ENCODE data around the gene HCFC1R1.
A peak's percentile ranks its signal among the peaks of the same experiment; 100 is the strongest.

The HCFC1R1 gene

DNA sequence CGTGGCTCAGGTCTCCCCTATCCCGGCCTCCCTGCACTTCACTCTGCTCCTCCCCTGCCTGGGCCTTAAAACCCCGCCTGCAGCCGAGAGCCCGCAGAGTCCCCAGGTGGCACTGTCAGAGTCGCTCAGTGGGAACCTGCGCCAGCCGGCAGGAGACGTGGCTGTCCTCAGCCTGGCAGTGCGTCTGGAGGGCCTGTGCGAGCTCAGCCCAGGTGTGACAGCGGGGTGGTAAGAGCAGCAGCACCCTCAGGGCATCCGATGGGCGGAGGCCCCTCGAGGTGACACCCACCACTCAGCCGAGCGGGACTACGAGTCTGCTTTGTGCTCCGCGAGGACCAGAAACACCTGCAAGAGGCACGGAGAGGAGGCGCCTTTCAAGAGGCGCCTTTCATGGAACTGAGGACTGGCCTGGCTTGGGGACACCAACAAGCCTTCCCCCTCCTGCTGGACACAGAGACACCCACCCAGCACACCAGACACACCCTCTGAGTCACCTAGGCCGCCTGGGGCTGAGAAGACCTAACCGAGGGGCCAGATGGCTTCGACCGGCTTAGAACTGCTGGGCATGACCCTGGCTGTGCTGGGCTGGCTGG is 10.8 kb downstream of the HCFC1R1 start, which contains the start of gene CLDN9:
CLDN9 (plus strand) TSS at position 96 of the 593 bp plus-strand sequence; CDS start at position 536, 440 bp downstream.
- H3K27me3 ChIP-seq = peaks cover 41 to 84% (median 63%) of the 10 kb centered on the region in 11 experiments

GRCh38 chr16:3012246-3012645 is 11.5 kb downstream of the HCFC1R1 start:
- TF ChIP-seq Cebpa-rat (IDR thresholded peaks at IDR 0.05) = no peak
- peak overlapping the region in 10 of 11 experiments; percentile 0 to 66 (median 50); a peak in 16 of 22 replicates for H3K4me2 ChIP-seq
- H3K27me3 ChIP-seq = peaks cover 41 to 86% (median 69%) of the 10 kb centered on the region in 11 experiments
- H4K20me1 ChIP-seq = peaks cover 0 to 15% (median 0%) of the 10 kb centered on the region in 11 experiments; a peak in 5 of 22 replicates
- no peak overlapping the region for H3K4me3 ChIP-seq
- no peak overlapping the region for H3K27ac ChIP-seq
- H3K4me1 ChIP-seq = peaks cover 21 to 41% (median 33%) of the 10 kb centered on the region in 10 experiments
- no peaks in the 10 kb centered on the region for H3K9me3 ChIP-seq (replicated peaks in 1 of 11)
- no peaks in the 10 kb centered on the region for H3K36me3 ChIP-seq
- no peak overlapping the region; a peak in 1 of 22 replicates for H3K9ac ChIP-seq

More for the DNA sequence above, 10.8 kb downstream of the HCFC1R1 start, which contains the start of gene CLDN9:
- Histone ChIP-seq H3K4me3 (no peak within 1 kb of the TSS), H3K4me1 (peaks cover 15 to 36% (median 28%) of the 10 kb centered on the region in 10 experiments), H4K20me1 (peaks cover 0 to 15% (median 0%) of the 10 kb centered on the region in 11 experiments; a peak in 5 of 22 replicates), H3K4me2 (peak within 1 kb of the TSS in 10 of 11 experiments; percentile 0 to 66 (median 50); a peak in 17 of 22 replicates), H3K36me3 (no peaks in the 10 kb centered on the region), H3K9ac (no peak within 1 kb of the TSS; a peak in 2 of 22 replicates), H3K9me3 (replicated peaks in 1 of 11) (no peaks in the 10 kb centered on the region), H3K27ac (no peak within 1 kb of the TSS)
- TF ChIP-seq Cebpa-rat (IDR thresholded peaks at IDR 0.05) = no peak

- no peaks in the 10 kb centered on the region for H3K36me3 ChIP-seq
- peaks cover 56 to 99% (median 84%) of the 10 kb centered on the region in 11 experiments for H3K27me3 ChIP-seq
- no peak overlapping the region for H3K9ac ChIP-seq
- peaks cover 37 to 57% (median 47%) of the 10 kb centered on the region in 10 experiments for H3K4me1 ChIP-seq
- no peak overlapping the region for H3K4me2 ChIP-seq
- no peaks in the 10 kb centered on the region for H3K9me3 ChIP-seq (replicated peaks in 1 of 11)
- H3K27ac ChIP-seq = no peak overlapping the region
- peaks cover 0 to 15% (median 0%) of the 10 kb centered on the region in 11 experiments; a peak in 5 of 22 replicates for H4K20me1 ChIP-seq
- no peak for TF ChIP-seq Cebpa-rat (IDR thresholded peaks at IDR 0.05)
- H3K4me3 ChIP-seq = no peak overlapping the region
Observed at GRCh38 chr16:3010510-3010909, 13.2 kb downstream of the HCFC1R1 start.

- Histone ChIP-seq H3K4me3 (no peak overlapping the region), H3K4me1 (peaks cover 41 to 60% (median 50%) of the 10 kb centered on the region in 10 experiments), H3K27me3 (peaks cover 63 to 99% (median 85%) of the 10 kb centered on the region in 11 experiments), H4K20me1 (peaks cover 0 to 15% (median 0%) of the 10 kb centered on the region in 11 experiments; a peak in 5 of 22 replicates), H3K9ac (no peak overlapping the region), H3K36me3 (no peaks in the 10 kb centered on the region), H3K4me2 (peak overlapping the region in 6 of 11 experiments; percentile 94 to 99 (median 98); a peak in 10 of 22 replicates), H3K27ac (no peak overlapping the region), H3K9me3 (replicated peaks in 1 of 11) (no peaks in the 10 kb centered on the region)
- TF ChIP-seq Cebpa-rat (IDR thresholded peaks at IDR 0.05) = no peak
Observed at GRCh38 chr16:3009568-3010390, 14.0 kb downstream of the HCFC1R1 start.

DNA sequence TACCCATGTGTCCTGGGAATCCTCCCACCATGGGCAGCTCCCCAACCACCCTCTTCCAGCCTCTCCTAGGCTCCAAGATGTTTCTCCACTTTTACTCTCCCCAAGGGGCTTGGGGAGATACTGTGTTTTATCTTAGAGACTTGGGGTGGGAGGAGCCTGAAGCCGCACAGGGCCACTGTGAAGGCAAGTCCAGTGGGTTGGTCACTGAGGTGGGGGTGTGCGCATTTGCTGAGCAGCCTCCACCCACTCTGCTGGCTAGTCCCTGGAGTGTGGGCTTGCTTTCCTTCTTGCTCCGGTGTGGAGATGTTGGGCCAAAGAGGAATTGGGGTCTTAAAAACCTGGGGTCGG is 15.1 kb downstream of the HCFC1R1 start:
- Histone ChIP-seq H4K20me1 (peaks cover 0 to 14% (median 0%) of the 10 kb centered on the region in 11 experiments; a peak in 6 of 22 replicates), H3K9me3 (replicated peaks in 1 of 11) (no peaks in the 10 kb centered on the region), H3K27me3 (peaks cover 59 to 98% (median 84%) of the 10 kb centered on the region in 11 experiments), H3K4me2 (peak overlapping the region; percentile 89 to 100 (median 99)), H3K4me3 (peak overlapping the region in 7 of 10 experiments; percentile 39 to 64 (median 47); a peak in 9 of 20 replicates), H3K36me3 (no peaks in the 10 kb centered on the region), H3K9ac (peak overlapping the region in 1 of 11 experiments; percentile 48; a peak in 1 of 22 replicates), H3K27ac (peak overlapping the region in 7 of 11 experiments; percentile 25 to 58 (median 43); a peak in 9 of 22 replicates), H3K4me1 (peaks cover 41 to 65% (median 50%) of the 10 kb centered on the region in 10 experiments)
- no peak for TF ChIP-seq Cebpa-rat (IDR thresholded peaks at IDR 0.05)

DNA sequence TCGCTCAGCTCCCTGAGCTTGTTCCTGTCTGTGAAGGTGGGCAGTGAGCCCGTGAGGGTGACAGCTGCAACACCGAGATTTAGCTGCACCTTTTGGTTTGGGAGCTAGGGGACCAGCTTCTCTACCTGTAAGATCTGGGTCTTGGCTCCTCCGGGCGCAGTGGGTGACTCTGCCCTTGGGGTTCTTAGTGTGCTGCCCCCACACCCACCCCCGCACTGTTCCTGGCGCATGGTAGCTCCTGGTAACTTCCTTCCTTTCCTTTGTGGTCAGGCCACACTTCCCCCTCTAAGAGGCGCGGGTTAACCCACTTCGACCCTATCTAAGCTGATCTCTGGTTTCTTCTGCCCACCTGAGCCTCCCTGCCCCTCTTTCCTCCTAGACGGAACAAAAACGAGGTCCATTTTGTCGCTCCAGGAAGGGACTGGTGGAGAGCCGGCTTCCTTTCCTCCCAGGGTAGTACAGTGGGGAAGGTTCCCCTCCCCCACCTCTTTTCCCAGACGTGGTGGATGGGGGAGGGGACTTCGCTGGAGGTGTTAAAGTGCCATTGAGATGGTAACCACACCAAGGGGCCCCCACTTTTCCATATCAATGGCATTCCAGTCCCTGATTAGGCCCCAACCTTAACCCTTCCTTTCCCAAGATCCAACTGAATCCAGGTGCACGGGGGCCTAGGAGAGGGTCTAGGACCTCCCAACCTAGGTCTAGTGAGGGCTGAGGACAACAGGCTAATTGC is 15.6 kb downstream of the HCFC1R1 start:
- Histone ChIP-seq H3K27ac (peak overlapping the region in 9 of 11 experiments; percentile 20 to 58 (median 42); a peak in 14 of 22 replicates), H3K4me2 (peak overlapping the region; percentile 89 to 100 (median 99)), H3K9ac (peak overlapping the region in 9 of 11 experiments; percentile 4 to 53 (median 37); a peak in 14 of 22 replicates)

GRCh38 chr16:3007059-3007956 is 16.4 kb downstream of the HCFC1R1 start:
- Histone ChIP-seq H3K9me3 (replicated peaks in 1 of 11) (no peaks in the 10 kb centered on the region), H3K27ac (peak overlapping the region in 7 of 11 experiments; percentile 20 to 57 (median 42); a peak in 7 of 22 replicates), H4K20me1 (peaks cover 0 to 5% (median 0%) of the 10 kb centered on the region in 11 experiments; a peak in 4 of 22 replicates), H3K4me2 (peak overlapping the region; percentile 89 to 100 (median 99)), H3K27me3 (peaks cover 46 to 97% (median 82%) of the 10 kb centered on the region in 11 experiments), H3K36me3 (no peaks in the 10 kb centered on the region), H3K4me1 (peaks cover 37 to 60% (median 42%) of the 10 kb centered on the region in 10 experiments), H3K4me3 (peak overlapping the region; percentile 28 to 64 (median 46); a peak in 19 of 20 replicates), H3K9ac (peak overlapping the region in 8 of 11 experiments; percentile 4 to 53 (median 39); a peak in 13 of 22 replicates)
- no peak for TF ChIP-seq Cebpa-rat (IDR thresholded peaks at IDR 0.05)

More for the DNA sequence above, 15.6 kb downstream of the HCFC1R1 start:
- Histone ChIP-seq H4K20me1 (peaks cover 0 to 9% (median 0%) of the 10 kb centered on the region in 11 experiments; a peak in 6 of 22 replicates), H3K4me1 (peaks cover 41 to 64% (median 49%) of the 10 kb centered on the region in 10 experiments), H3K4me3 (peak overlapping the region; percentile 28 to 64 (median 46)), H3K9me3 (replicated peaks in 1 of 11) (no peaks in the 10 kb centered on the region), H3K36me3 (no peaks in the 10 kb centered on the region), H3K27me3 (peaks cover 54 to 97% (median 82%) of the 10 kb centered on the region in 11 experiments)
- TF ChIP-seq Cebpa-rat (IDR thresholded peaks at IDR 0.05) = no peak
